ENCODE data around the gene ZCCHC13.

- TF ChIP-seq CTCF (IDR thresholded peaks at IDR 0.05) (no peak), NR3C1 (IDR thresholded peaks at IDR 0.05) (no peak), EP300 (IDR thresholded peaks at IDR 0.05) (no peak)
Observed at GRCh38 chrX:74293343-74293946, 10.5 kb upstream of the ZCCHC13 start.

Measured in A549 (cell line).